ENCODE data around the gene DACT3.

- no peak for TF ChIP-seq POLR2A (IDR thresholded peaks at IDR 0.05; ENCODE audit: low read depth, low read length)
- no peak for TF ChIP-seq RAD21 (IDR thresholded peaks at IDR 0.05; ENCODE audit: low read length)
- TF ChIP-seq CTCF (conservative IDR thresholded peaks at IDR 0.05; ENCODE audit: low read depth, low read length) = no peak
- TF ChIP-seq MAZ (IDR thresholded peaks at IDR 0.05; ENCODE audit: borderline replicate concordance, low read depth, low read length) = no peak
- no peak for TF ChIP-seq CEBPB (IDR thresholded peaks at IDR 0.05; ENCODE audit: low read depth, low read length)
These were observed 4.1 kb upstream of the DACT3 start for GRCh38 chr19:46665072-46665471.
